ENCODE results near the gene CDK15. TPM values are rescaled to one million over a fixed set of nuclear protein-coding genes. Genes with fewer than 3 reads are reported as not detected.

Gene CDK15
- total and polyA plus RNA-seq, 2 experiments from 2014 or later, result 0.27 TPM; not detected in 1

DNA sequence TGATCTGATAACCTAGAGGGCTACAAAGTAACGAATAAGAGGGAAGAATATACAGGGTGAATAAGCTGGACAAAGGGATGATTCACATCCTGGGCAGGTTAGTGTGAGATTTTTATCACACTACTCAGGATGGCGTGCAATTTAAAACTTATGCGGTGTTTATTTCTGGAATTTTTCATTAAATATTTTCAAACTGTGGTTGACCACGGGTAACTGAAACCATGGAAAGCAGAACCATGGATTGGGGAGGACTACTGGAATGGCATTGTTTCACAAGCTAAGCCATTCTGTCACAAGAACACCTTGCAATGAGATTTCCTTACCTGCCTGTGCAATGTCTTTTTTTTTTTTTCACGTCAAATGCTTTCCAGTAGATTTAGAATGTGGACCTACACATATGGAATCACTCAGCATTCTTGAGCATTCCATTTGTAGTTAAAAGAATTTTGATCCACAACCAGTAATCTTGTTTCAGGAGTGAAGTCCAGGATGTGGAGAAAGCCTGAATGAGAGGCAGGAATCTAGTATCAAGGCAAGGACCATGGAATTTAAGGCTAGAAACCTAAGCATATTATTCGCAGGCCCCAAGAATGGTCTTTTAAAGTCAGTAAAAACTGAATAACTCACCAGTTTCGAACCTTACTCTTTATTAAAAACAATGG lies 8.0 kb upstream of the CDK15 start:
- no peaks in the 10 kb centered on the region for H3K4me1 Mint-ChIP-seq
- no peaks in the 10 kb centered on the region for H3K27me3 Mint-ChIP-seq (ENCODE audit: insufficient read depth, low read depth, poor library complexity)
- ATAC-seq (no peak), DNase-seq (ENCODE audit: low spot score) (no peak)
- H3K27me3 ChIP-seq (ENCODE audit: insufficient read depth), result no peaks in the 10 kb centered on the region
- no peak overlapping the region for H3K4me2 ChIP-seq
- 0 out of 3 replicates have a peak, but pooled peaks cover 4% of the 10 kb centered on the region for H3K9me3 Mint-ChIP-seq
- no peaks in the 10 kb centered on the region for H3F3A ChIP-seq (replicated peaks; ENCODE audit: low read depth)
- no peaks in the 10 kb centered on the region for H3K36me3 ChIP-seq (ENCODE audit: insufficient read depth)
- no peak overlapping the region for H3K4me3 ChIP-seq
- no peaks in the 10 kb centered on the region for H3K36me3 Mint-ChIP-seq (ENCODE audit: low read depth)
- H4K20me1 ChIP-seq (replicated peaks; ENCODE audit: insufficient read depth), result no peaks in the 10 kb centered on the region
- H3K9me2 ChIP-seq (ENCODE audit: insufficient read depth), result no peaks in the 10 kb centered on the region
- no peak overlapping the region for H3K4me3 Mint-ChIP-seq
- no peaks in the 10 kb centered on the region for H3K4me1 ChIP-seq (ENCODE audit: insufficient read depth)
- TF ChIP-seq, protein P1, sequence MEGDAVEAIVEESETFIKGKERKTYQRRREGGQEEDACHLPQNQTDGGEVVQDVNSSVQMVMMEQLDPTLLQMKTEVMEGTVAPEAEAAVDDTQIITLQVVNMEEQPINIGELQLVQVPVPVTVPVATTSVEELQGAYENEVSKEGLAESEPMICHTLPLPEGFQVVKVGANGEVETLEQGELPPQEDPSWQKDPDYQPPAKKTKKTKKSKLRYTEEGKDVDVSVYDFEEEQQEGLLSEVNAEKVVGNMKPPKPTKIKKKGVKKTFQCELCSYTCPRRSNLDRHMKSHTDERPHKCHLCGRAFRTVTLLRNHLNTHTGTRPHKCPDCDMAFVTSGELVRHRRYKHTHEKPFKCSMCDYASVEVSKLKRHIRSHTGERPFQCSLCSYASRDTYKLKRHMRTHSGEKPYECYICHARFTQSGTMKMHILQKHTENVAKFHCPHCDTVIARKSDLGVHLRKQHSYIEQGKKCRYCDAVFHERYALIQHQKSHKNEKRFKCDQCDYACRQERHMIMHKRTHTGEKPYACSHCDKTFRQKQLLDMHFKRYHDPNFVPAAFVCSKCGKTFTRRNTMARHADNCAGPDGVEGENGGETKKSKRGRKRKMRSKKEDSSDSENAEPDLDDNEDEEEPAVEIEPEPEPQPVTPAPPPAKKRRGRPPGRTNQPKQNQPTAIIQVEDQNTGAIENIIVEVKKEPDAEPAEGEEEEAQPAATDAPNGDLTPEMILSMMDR (conservative IDR thresholded peaks at IDR 0.05; ENCODE audit: low read depth in 2 of 2), result no peak
- TF ChIP-seq POLR2AphosphoS5 (IDR thresholded peaks at IDR 0.05; ENCODE audit: low read depth) (no peak), EZH2phosphoT487 (IDR thresholded peaks at IDR 0.05; ENCODE audit: unreplicated experiment) (no peak), EZH2 (IDR thresholded peaks at IDR 0.05; ENCODE audit: low read depth, unreplicated experiment) (no peak), ZNF331 (CRISPR knock-in tag; IDR thresholded peaks at IDR 0.05; ENCODE audit: low read depth) (no peak), ZNF114 (CRISPR knock-in tag; IDR thresholded peaks at IDR 0.05) (no peak), NANOG (IDR thresholded peaks at IDR 0.05; ENCODE audit: borderline replicate concordance) (no peak), CREB1 (CRISPR knock-in tag; IDR thresholded peaks at IDR 0.05; ENCODE audit: low read depth) (no peak)
- TF ChIP-seq, protein P2, sequence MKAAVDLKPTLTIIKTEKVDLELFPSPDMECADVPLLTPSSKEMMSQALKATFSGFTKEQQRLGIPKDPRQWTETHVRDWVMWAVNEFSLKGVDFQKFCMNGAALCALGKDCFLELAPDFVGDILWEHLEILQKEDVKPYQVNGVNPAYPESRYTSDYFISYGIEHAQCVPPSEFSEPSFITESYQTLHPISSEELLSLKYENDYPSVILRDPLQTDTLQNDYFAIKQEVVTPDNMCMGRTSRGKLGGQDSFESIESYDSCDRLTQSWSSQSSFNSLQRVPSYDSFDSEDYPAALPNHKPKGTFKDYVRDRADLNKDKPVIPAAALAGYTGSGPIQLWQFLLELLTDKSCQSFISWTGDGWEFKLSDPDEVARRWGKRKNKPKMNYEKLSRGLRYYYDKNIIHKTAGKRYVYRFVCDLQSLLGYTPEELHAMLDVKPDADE (IDR thresholded peaks at IDR 0.05), result no peak
- TF ChIP-seq, protein P3, sequence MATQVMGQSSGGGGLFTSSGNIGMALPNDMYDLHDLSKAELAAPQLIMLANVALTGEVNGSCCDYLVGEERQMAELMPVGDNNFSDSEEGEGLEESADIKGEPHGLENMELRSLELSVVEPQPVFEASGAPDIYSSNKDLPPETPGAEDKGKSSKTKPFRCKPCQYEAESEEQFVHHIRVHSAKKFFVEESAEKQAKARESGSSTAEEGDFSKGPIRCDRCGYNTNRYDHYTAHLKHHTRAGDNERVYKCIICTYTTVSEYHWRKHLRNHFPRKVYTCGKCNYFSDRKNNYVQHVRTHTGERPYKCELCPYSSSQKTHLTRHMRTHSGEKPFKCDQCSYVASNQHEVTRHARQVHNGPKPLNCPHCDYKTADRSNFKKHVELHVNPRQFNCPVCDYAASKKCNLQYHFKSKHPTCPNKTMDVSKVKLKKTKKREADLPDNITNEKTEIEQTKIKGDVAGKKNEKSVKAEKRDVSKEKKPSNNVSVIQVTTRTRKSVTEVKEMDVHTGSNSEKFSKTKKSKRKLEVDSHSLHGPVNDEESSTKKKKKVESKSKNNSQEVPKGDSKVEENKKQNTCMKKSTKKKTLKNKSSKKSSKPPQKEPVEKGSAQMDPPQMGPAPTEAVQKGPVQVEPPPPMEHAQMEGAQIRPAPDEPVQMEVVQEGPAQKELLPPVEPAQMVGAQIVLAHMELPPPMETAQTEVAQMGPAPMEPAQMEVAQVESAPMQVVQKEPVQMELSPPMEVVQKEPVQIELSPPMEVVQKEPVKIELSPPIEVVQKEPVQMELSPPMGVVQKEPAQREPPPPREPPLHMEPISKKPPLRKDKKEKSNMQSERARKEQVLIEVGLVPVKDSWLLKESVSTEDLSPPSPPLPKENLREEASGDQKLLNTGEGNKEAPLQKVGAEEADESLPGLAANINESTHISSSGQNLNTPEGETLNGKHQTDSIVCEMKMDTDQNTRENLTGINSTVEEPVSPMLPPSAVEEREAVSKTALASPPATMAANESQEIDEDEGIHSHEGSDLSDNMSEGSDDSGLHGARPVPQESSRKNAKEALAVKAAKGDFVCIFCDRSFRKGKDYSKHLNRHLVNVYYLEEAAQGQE (IDR thresholded peaks at IDR 0.05; ENCODE audit: unreplicated experiment), result no peak
- TF ChIP-seq, protein P4, sequence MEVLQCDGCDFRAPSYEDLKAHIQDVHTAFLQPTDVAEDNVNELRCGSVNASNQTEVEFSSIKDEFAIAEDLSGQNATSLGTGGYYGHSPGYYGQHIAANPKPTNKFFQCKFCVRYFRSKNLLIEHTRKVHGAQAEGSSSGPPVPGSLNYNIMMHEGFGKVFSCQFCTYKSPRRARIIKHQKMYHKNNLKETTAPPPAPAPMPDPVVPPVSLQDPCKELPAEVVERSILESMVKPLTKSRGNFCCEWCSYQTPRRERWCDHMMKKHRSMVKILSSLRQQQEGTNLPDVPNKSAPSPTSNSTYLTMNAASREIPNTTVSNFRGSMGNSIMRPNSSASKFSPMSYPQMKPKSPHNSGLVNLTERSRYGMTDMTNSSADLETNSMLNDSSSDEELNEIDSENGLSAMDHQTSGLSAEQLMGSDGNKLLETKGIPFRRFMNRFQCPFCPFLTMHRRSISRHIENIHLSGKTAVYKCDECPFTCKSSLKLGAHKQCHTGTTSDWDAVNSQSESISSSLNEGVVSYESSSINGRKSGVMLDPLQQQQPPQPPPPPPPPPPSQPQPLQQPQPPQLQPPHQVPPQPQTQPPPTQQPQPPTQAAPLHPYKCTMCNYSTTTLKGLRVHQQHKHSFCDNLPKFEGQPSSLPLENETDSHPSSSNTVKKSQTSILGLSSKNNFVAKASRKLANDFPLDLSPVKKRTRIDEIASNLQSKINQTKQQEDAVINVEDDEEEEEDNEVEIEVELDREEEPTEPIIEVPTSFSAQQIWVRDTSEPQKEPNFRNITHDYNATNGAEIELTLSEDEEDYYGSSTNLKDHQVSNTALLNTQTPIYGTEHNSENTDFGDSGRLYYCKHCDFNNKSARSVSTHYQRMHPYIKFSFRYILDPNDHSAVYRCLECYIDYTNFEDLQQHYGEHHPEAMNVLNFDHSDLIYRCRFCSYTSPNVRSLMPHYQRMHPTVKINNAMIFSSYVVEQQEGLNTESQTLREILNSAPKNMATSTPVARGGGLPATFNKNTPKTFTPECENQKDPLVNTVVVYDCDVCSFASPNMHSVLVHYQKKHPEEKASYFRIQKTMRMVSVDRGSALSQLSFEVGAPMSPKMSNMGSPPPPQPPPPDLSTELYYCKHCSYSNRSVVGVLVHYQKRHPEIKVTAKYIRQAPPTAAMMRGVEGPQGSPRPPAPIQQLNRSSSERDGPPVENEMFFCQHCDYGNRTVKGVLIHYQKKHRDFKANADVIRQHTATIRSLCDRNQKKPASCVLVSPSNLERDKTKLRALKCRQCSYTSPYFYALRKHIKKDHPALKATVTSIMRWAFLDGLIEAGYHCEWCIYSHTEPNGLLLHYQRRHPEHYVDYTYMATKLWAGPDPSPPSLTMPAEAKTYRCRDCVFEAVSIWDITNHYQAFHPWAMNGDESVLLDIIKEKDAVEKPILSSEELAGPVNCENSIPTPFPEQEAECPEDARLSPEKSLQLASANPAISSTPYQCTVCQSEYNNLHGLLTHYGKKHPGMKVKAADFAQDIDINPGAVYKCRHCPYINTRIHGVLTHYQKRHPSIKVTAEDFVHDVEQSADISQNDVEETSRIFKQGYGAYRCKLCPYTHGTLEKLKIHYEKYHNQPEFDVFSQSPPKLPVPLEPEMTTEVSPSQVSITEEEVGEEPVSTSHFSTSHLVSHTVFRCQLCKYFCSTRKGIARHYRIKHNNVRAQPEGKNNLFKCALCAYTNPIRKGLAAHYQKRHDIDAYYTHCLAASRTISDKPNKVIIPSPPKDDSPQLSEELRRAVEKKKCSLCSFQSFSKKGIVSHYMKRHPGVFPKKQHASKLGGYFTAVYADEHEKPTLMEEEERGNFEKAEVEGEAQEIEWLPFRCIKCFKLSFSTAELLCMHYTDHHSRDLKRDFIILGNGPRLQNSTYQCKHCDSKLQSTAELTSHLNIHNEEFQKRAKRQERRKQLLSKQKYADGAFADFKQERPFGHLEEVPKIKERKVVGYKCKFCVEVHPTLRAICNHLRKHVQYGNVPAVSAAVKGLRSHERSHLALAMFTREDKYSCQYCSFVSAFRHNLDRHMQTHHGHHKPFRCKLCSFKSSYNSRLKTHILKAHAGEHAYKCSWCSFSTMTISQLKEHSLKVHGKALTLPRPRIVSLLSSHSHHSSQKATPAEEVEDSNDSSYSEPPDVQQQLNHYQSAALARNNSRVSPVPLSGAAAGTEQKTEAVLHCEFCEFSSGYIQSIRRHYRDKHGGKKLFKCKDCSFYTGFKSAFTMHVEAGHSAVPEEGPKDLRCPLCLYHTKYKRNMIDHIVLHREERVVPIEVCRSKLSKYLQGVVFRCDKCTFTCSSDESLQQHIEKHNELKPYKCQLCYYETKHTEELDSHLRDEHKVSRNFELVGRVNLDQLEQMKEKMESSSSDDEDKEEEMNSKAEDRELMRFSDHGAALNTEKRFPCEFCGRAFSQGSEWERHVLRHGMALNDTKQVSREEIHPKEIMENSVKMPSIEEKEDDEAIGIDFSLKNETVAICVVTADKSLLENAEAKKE (CRISPR knock-in tag; IDR thresholded peaks at IDR 0.05), result no peak
- H3K27ac Mint-ChIP-seq, result no peak overlapping the region
- H3K27ac ChIP-seq (ENCODE audit: low read depth), result no peak overlapping the region
- no peaks in the 10 kb centered on the region for H3K79me2 ChIP-seq (replicated peaks; ENCODE audit: insufficient read depth)
- H2AFZ ChIP-seq, result no peak overlapping the region
